ENCODE results near the gene PLXNA2. TPM values are rescaled to one million over a fixed set of nuclear protein-coding genes. Genes with fewer than 3 reads are reported as not detected.

The PLXNA2 gene
- total RNA-seq, 1 experiment from 2014 or later: 0.89 TPM

- no peak overlapping the region for H2AFZ ChIP-seq (ENCODE audit: low read depth, low read length, poor library complexity, severe bottlenecking)
- H3K27me3 ChIP-seq (ENCODE audit: insufficient read depth, low read length): peaks cover 47% of the 10 kb centered on the region
- POLR2A ChIA-PET: no interaction called here
- no peak overlapping the region for H3K4me3 ChIP-seq (replicated peaks in 1 of 2; ENCODE audit: low read depth in 1 of 2, low read length in 2 of 2)
- ATAC-seq (no peak), DNase-seq (ENCODE audit: low read depth, low spot score) (no peak)
- H4K20me1 ChIP-seq (ENCODE audit: insufficient read depth): no peaks in the 10 kb centered on the region
- no peak overlapping the region for H3K4me2 ChIP-seq (ENCODE audit: low read length)
- no TSS peak for BruUV-seq (replicated peaks)
- no peaks in the 10 kb centered on the region for H3K36me3 ChIP-seq (ENCODE audit: control insufficient read depth in 1 of 2, insufficient read depth in 2 of 2, low read length in 2 of 2)
- RAD21 ChIA-PET (ENCODE audit: low non-redundant PET in 1 of 2, low total read pairs in 2 of 2, uncharacterized antibody in 2 of 2, unreplicated experiment in 2 of 2): no interaction called here
- TF ChIP-seq CTCF (IDR thresholded peaks at IDR 0.05 in 2 of 3, conservative IDR thresholded peaks at IDR 0.05 in 1 of 3; ENCODE audit: borderline replicate concordance in 1 of 3, insufficient read depth in 1 of 3, low read depth in 2 of 3, low read length in 2 of 3) (no peak), SP1 (IDR thresholded peaks at IDR 0.05; ENCODE audit: low read depth) (no peak)
- intact Hi-C loops (cut with micrococcal nuclease): no loop called here
- no peaks in the 10 kb centered on the region for H3K9me3 ChIP-seq (ENCODE audit: control insufficient read depth in 1 of 2, insufficient read depth in 1 of 2, low read depth in 1 of 2, low read length in 2 of 2)
- CTCF ChIA-PET: no interaction called here
- no peaks in the 10 kb centered on the region for H3K9me2 ChIP-seq (ENCODE audit: insufficient read depth)
- no peak overlapping the region for H3K27ac ChIP-seq (ENCODE audit: low read depth, low read length)
- H3K79me2 ChIP-seq (ENCODE audit: insufficient read depth, low read length): no peaks in the 10 kb centered on the region
- H3K9ac ChIP-seq (ENCODE audit: low read length): no peak overlapping the region
- H3K4me1 ChIP-seq (ENCODE audit: control insufficient read depth in 1 of 2, insufficient read depth in 2 of 2, low read length in 2 of 2): no peaks in the 10 kb centered on the region
Observed at GRCh38 chr1:208161005-208161404, 83.2 kb downstream of the PLXNA2 start.

GRCh38 chr1:208160259-208160819, 83.8 kb downstream of the PLXNA2 start:
- H3K79me2 ChIP-seq (ENCODE audit: insufficient read depth, low read length): no peaks in the 10 kb centered on the region
- RAD21 ChIA-PET (ENCODE audit: low non-redundant PET in 1 of 2, low total read pairs in 2 of 2, uncharacterized antibody in 2 of 2, unreplicated experiment in 2 of 2): no interaction called here
- DNase-seq (ENCODE audit: low read depth, low spot score) (no peak), ATAC-seq (no peak)
- no TSS peak for BruUV-seq (replicated peaks)
- H3K27ac ChIP-seq (ENCODE audit: low read depth, low read length): no peak overlapping the region
- no peak overlapping the region for H3K4me3 ChIP-seq (replicated peaks in 1 of 2; ENCODE audit: low read depth in 1 of 2, low read length in 2 of 2)
- TF ChIP-seq YY1 (IDR thresholded peaks at IDR 0.05; ENCODE audit: extremely low read depth, insufficient replicate concordance, low read depth, low read length): no peak
- TF ChIP-seq EZH2 (IDR thresholded peaks at IDR 0.05): no peak
- no peak for TF ChIP-seq SIN3A (IDR thresholded peaks at IDR 0.05; ENCODE audit: low read depth)
- no peak for TF ChIP-seq EZH2phosphoT487 (IDR thresholded peaks at IDR 0.05; ENCODE audit: borderline replicate concordance)
- no peak for TF ChIP-seq POLR2AphosphoS5 (IDR thresholded peaks at IDR 0.05; ENCODE audit: low read depth, low read length)
- no peak for TF ChIP-seq FOSL1 (IDR thresholded peaks at IDR 0.05; ENCODE audit: low read depth)
- no peaks in the 10 kb centered on the region for H3K9me3 ChIP-seq (ENCODE audit: control insufficient read depth in 1 of 2, insufficient read depth in 1 of 2, low read depth in 1 of 2, low read length in 2 of 2)
- H3K27me3 ChIP-seq (ENCODE audit: insufficient read depth, low read length): peaks cover 47% of the 10 kb centered on the region
- H2AFZ ChIP-seq (ENCODE audit: low read depth, low read length, poor library complexity, severe bottlenecking): no peak overlapping the region
- H3K9ac ChIP-seq (ENCODE audit: low read length): no peak overlapping the region
- H3K36me3 ChIP-seq (ENCODE audit: control insufficient read depth in 1 of 2, insufficient read depth in 2 of 2, low read length in 2 of 2): no peaks in the 10 kb centered on the region
- no peak overlapping the region for H3K4me2 ChIP-seq (ENCODE audit: low read length)
- POLR2A ChIA-PET: no interaction called here
- CTCF ChIA-PET: no interaction called here
- intact Hi-C loops (cut with micrococcal nuclease): no loop called here
- H3K4me1 ChIP-seq (ENCODE audit: control insufficient read depth in 1 of 2, insufficient read depth in 2 of 2, low read length in 2 of 2): no peaks in the 10 kb centered on the region
- H3K9me2 ChIP-seq (ENCODE audit: insufficient read depth): no peaks in the 10 kb centered on the region
- H4K20me1 ChIP-seq (ENCODE audit: insufficient read depth): no peaks in the 10 kb centered on the region

Measured in HCT116 (cell line).